ENCODE measurements around the gene MGAT3.
A peak's percentile ranks its signal among the peaks of the same experiment; 100 is the strongest.

GRCh38 chr22:39469681-39470450 is 13.1 kb downstream of the MGAT3 start:
- peak in 2 of 3 donors; percentile 41 to 48 for TF ChIP-seq POLR2AphosphoS5 (IDR thresholded peaks at IDR 0.05)
- no peak for TF ChIP-seq CTCF (IDR thresholded peaks at IDR 0.05 in 8 of 11, conservative IDR thresholded peaks at IDR 0.05 in 3 of 11)
- no peak for TF ChIP-seq POLR2A (IDR thresholded peaks at IDR 0.05)

Data from spleen (tissue), 7 donors.